Esophagus (tissue), 2 donors: ENCODE results near the gene CYP4A22. TPM values are rescaled to one million over a fixed set of nuclear protein-coding genes. Genes with fewer than 3 reads are reported as not detected.
A peak's percentile ranks its signal among the peaks of the same experiment; 100 is the strongest.

ENCODE experiments used
- H3K27ac ChIP-seq, 2 donors: one replicate each; pipeline ENCODE4 v1.5.1; 2013; ENCODE audit warnings: low read depth in 2 of 2, mild to moderate bottlenecking in 2 of 2, inconsistent platforms in 1 of 2, low read length in 1 of 2, moderate library complexity in 1 of 2
- H3K27me3 ChIP-seq, 2 donors: one replicate each; pipeline ENCODE4 v1.6.1; 2013; ENCODE audit warnings: low read length in 2 of 2, control low read depth in 1 of 2, mild to moderate bottlenecking in 1 of 2; ENCODE audit not compliant: insufficient read depth in 2 of 2, control insufficient read depth in 1 of 2
- H3K36me3 ChIP-seq, 2 donors: one replicate each; pipeline ENCODE4 v1.6.1; 2013; ENCODE audit warnings: low read length in 1 of 2; ENCODE audit not compliant: control insufficient read depth in 2 of 2, insufficient read depth in 2 of 2
- H3K4me1 ChIP-seq, 2 donors: one replicate each; pipeline ENCODE4 v1.6.1; 2013; ENCODE audit warnings: low read length in 1 of 2; ENCODE audit not compliant: control insufficient read depth in 2 of 2, insufficient read depth in 2 of 2
- H3K4me3 ChIP-seq, 2 donors: one replicate each; pipeline ENCODE4 v1.5.1; 2013; ENCODE audit warnings: low read length in 2 of 2, mild to moderate bottlenecking in 2 of 2, low read depth in 1 of 2, moderate library complexity in 1 of 2
- H3K9me3 ChIP-seq, 2 donors: one replicate each; pipeline ENCODE4 v1.6.1; 2013; ENCODE audit warnings: mild to moderate bottlenecking in 2 of 2, low read depth in 1 of 2, low read length in 1 of 2, moderate library complexity in 1 of 2; ENCODE audit not compliant: control insufficient read depth in 2 of 2, insufficient read depth in 1 of 2
- WGBS, 2 donors: extraction: QIAGEN DNeasy Blood & Tissue Kit; methylation state at CpG; one replicate each; pipeline ENCODE4 v1.1.7; 2013; 5-methylcytosine and 5-hydroxymethylcytosine counted together
- polyA plus RNA-seq, 2 donors: library from polyadenylated mRNA; stranded (reverse); fragments of 200-250 nt; gene quantifications; one replicate each; pipeline ENCODE4 v1.2.3, GENCODE V29; 2013
- donor health status: healthy with polysubstance abuse.
- donor health status: Bipolar disorder and iron deficiency.

Gene CYP4A22
- polyA plus RNA-seq, 2 donors = 0.02 TPM; not detected in 1

- Histone ChIP-seq H3K27ac (peak overlapping the region in 1 of 2 donors; percentile 50), H3K4me3 (no peak overlapping the region), H3K4me1 (peaks cover 0 to 14% of the 10 kb centered on the region in 2 donors), H3K27me3 (no peaks in the 10 kb centered on the region), H3K36me3 (peaks cover 0 to 3% of the 10 kb centered on the region in 2 donors), H3K9me3 (no peaks in the 10 kb centered on the region)
- 63 to 64% methylated on average over 7 of the region's 7 CpGs for WGBS, 2 donors
Measured at GRCh38 chr1:47182676-47183235, 45.5 kb downstream of the CYP4A22 start.

GRCh38 chr1:47183308-47184089 lies 46.3 kb downstream of the CYP4A22 start:
- no peaks in the 10 kb centered on the region for H3K9me3 ChIP-seq
- no peak overlapping the region for H3K27ac ChIP-seq
- H3K4me3 ChIP-seq = no peak overlapping the region
- WGBS, 2 donors = 81 to 83% methylated on average over 11 of the region's 11 CpGs
- peaks cover 0 to 14% of the 10 kb centered on the region in 2 donors for H3K4me1 ChIP-seq
- no peaks in the 10 kb centered on the region for H3K27me3 ChIP-seq
- H3K36me3 ChIP-seq = peaks cover 0 to 3% of the 10 kb centered on the region in 2 donors

GRCh38 chr1:47184090-47184821 lies 47.0 kb downstream of the CYP4A22 start:
- Histone ChIP-seq H3K4me3 (no peak overlapping the region), H3K27ac (no peak overlapping the region), H3K9me3 (no peaks in the 10 kb centered on the region), H3K27me3 (no peaks in the 10 kb centered on the region), H3K4me1 (peaks cover 0 to 13% of the 10 kb centered on the region in 2 donors), H3K36me3 (peaks cover 0 to 3% of the 10 kb centered on the region in 2 donors)
- 80 to 87% methylated on average over 5 of the region's 5 CpGs for WGBS, 2 donors

- no peaks in the 10 kb centered on the region for H3K27me3 ChIP-seq
- no peaks in the 10 kb centered on the region for H3K9me3 ChIP-seq
- peaks cover 0 to 11% of the 10 kb centered on the region in 2 donors for H3K4me1 ChIP-seq
- 86 to 90% methylated on average over 14 of the region's 14 CpGs for WGBS, 2 donors
- no peak overlapping the region for H3K27ac ChIP-seq
- no peak overlapping the region for H3K4me3 ChIP-seq
- peaks cover 0 to 3% of the 10 kb centered on the region in 2 donors for H3K36me3 ChIP-seq
Measured at GRCh38 chr1:47184822-47185677, 47.8 kb downstream of the CYP4A22 start.

- no peak overlapping the region for H3K27ac ChIP-seq
- peaks cover 0 to 3% of the 10 kb centered on the region in 2 donors for H3K36me3 ChIP-seq
- H3K27me3 ChIP-seq = no peaks in the 10 kb centered on the region
- H3K9me3 ChIP-seq = no peaks in the 10 kb centered on the region
- no peak overlapping the region for H3K4me3 ChIP-seq
- 93 to 95% methylated on average over 13 of the region's 13 CpGs for WGBS, 2 donors
- H3K4me1 ChIP-seq = peaks cover 0 to 20% of the 10 kb centered on the region in 2 donors
Measured at GRCh38 chr1:47186267-47187185, 49.3 kb downstream of the CYP4A22 start.

GRCh38 chr1:47187231-47187925 lies 50.1 kb downstream of the CYP4A22 start:
- H3K27me3 ChIP-seq = no peaks in the 10 kb centered on the region
- H3K4me1 ChIP-seq = peaks cover 2 to 23% of the 10 kb centered on the region in 2 donors
- no peaks in the 10 kb centered on the region for H3K9me3 ChIP-seq
- peak overlapping the region in 1 of 2 donors; percentile 26 for H3K27ac ChIP-seq
- peak overlapping the region; percentile 16 to 53 for H3K4me3 ChIP-seq
- H3K36me3 ChIP-seq = peaks cover 0 to 3% of the 10 kb centered on the region in 2 donors
- WGBS, 2 donors = 79 to 83% methylated on average over 11 to 12 of the region's 12 CpGs

GRCh38 chr1:47187926-47188250 lies 50.6 kb downstream of the CYP4A22 start:
- Histone ChIP-seq H3K27me3 (no peaks in the 10 kb centered on the region), H3K9me3 (no peaks in the 10 kb centered on the region), H3K36me3 (peaks cover 0 to 3% of the 10 kb centered on the region in 2 donors), H3K4me3 (peak overlapping the region in 1 of 2 donors; percentile 53), H3K27ac (peak overlapping the region in 1 of 2 donors; percentile 26), H3K4me1 (peaks cover 2 to 23% of the 10 kb centered on the region in 2 donors)
- WGBS, 2 donors = 77 to 84% methylated on average over 2 of the region's 2 CpGs
